Lower lobe of right lung (tissue), 2 donors: ENCODE data around the gene RHBG. TPM values are rescaled to one million over a fixed set of nuclear protein-coding genes. Genes with fewer than 3 reads are reported as not detected.
"Not testable (repeated sequence)": the region's sequence is repeated elsewhere in the genome, so short reads cannot be mapped to it uniquely, and the experiment has no call there.

ENCODE experiments used
- ATAC-seq, 2 donors: fragments of 200-7000 bp; cut with Tn5 transposase; one replicate each; pipeline ENCODE4 v1.9.1; 2020 to 2022; ENCODE audit warnings: mild to moderate bottlenecking in 2 of 2, moderate library complexity in 2 of 2
- DNase-seq: peaks from one replicate; pipeline ENCODE4 v3.0.0-alpha.2; 2020
- H3K27ac ChIP-seq: fragments of 200-600 bp; one replicate; pipeline ENCODE4 v1.8.0; 2022
- H3K27me3 ChIP-seq: fragments of 200-600 bp; one replicate; pipeline ENCODE4 v1.8.0; 2022; ENCODE audit warnings: low read depth
- H3K36me3 ChIP-seq: fragments of 200-600 bp; one replicate; pipeline ENCODE4 v1.8.0; 2022; ENCODE audit warnings: mild to moderate bottlenecking
- H3K4me1 ChIP-seq: fragments of 200-600 bp; one replicate; pipeline ENCODE4 v1.8.0; 2022
- H3K4me3 ChIP-seq: fragments of 200-600 bp; one replicate; pipeline ENCODE4 v1.8.0; 2022; ENCODE audit warnings: mild to moderate bottlenecking
- H3K9me3 ChIP-seq: fragments of 200-600 bp; one replicate; pipeline ENCODE4 v1.8.0; 2022
- CTCF ChIP-seq: fragments of 200-600 bp; IDR thresholded peaks from one replicate; pipeline ENCODE4 v1.8.0; 2022; ENCODE audit warnings: antibody characterized with exemption, mild to moderate bottlenecking
- intact Hi-C: fragments of 100-400 bp; cut with DNase I; formaldehyde crosslinking; loops from one replicate; pipeline ENCODE4 v1.11.0; 2022
- total RNA-seq: library from RNA; stranded (reverse); fragmentation: NEBNext Ultra II Directional; extraction: Animal tissue kit (Norgen Biotek cat#: 25700); gene quantifications from one replicate; pipeline ENCODE4 v1.2.1, GENCODE V29; 2021
- donor health status: DM: no; HTN: yes; CAD: no; lungs with severe emphysema.

The RHBG gene
- total RNA-seq, 1 donor from 2014 or later: not detected

- Histone ChIP-seq H3K9me3 (no peaks in the 10 kb centered on the region), H3K4me1 (no peaks in the 10 kb centered on the region), H3K27ac (no peak overlapping the region), H3K4me3 (no peak overlapping the region), H3K27me3 (peaks cover 31% of the 10 kb centered on the region), H3K36me3 (no peaks in the 10 kb centered on the region)
- TF ChIP-seq CTCF: no peak
- intact Hi-C loops: no loop called here
- ATAC-seq (no peak), DNase-seq (no peak)
Observed at GRCh38 chr1:156366378-156367166, 2.4 kb upstream of the RHBG start.

- TF ChIP-seq CTCF: no peak
- no peaks in the 10 kb centered on the region for H3K4me1 ChIP-seq
- peaks cover 32% of the 10 kb centered on the region for H3K27me3 ChIP-seq
- H3K4me3 ChIP-seq: no peak overlapping the region
- no peaks in the 10 kb centered on the region for H3K9me3 ChIP-seq
- intact Hi-C loops: no loop called here
- H3K27ac ChIP-seq: no peak overlapping the region
- no peaks in the 10 kb centered on the region for H3K36me3 ChIP-seq
- no peak for DNase-seq
- no peak for ATAC-seq
Observed at GRCh38 chr1:156367383-156368156, 1.4 kb upstream of the RHBG start.

GRCh38 chr1:156368157-156368658 lies 803 bp upstream of the RHBG start:
- Histone ChIP-seq H3K4me3 (no peak overlapping the region), H3K27me3 (peaks cover 35% of the 10 kb centered on the region), H3K9me3 (no peaks in the 10 kb centered on the region), H3K27ac (no peak overlapping the region), H3K4me1 (no peaks in the 10 kb centered on the region), H3K36me3 (no peaks in the 10 kb centered on the region)
- DNase-seq (no peak), ATAC-seq (no peak)
- TF ChIP-seq CTCF: no peak
- intact Hi-C loops: no loop called here

- H3K4me1 ChIP-seq, ATAC-seq, intact Hi-C loops, DNase-seq, H3K36me3 ChIP-seq, H3K27ac ChIP-seq, H3K9me3 ChIP-seq: not testable (repeated sequence)
- peaks cover 31% of the 10 kb centered on the region for H3K27me3 ChIP-seq
- H3K4me3 ChIP-seq: peak overlapping the region; percentile 53
Observed at GRCh38 chr1:156369685-156370286, 775 bp downstream of the RHBG start.

GRCh38 chr1:156371553-156372264 lies 2.7 kb downstream of the RHBG start:
- Histone ChIP-seq H3K36me3 (no peaks in the 10 kb centered on the region), H3K4me1 (no peaks in the 10 kb centered on the region), H3K9me3 (no peaks in the 10 kb centered on the region), H3K4me3 (no peak overlapping the region), H3K27ac (no peak overlapping the region), H3K27me3 (peaks cover 35% of the 10 kb centered on the region)
- peak; percentile 82 for DNase-seq
- intact Hi-C loops: no loop called here
- TF ChIP-seq CTCF: no peak
- peak; percentile 11 to 15 for ATAC-seq
